Gastroesophageal sphincter (tissue), 3 donors: ENCODE measurements around the gene BMPR2.

ENCODE experiments used
- CTCF ChIP-seq, 4 experiments: fragments of 200-600 bp in 2 of 4; fragments of 450-650 bp in 2 of 4; sonication (generic) in 1 of 4; IDR thresholded peaks; one replicate each; pipeline ENCODE4 v1.5.1; 2017 to 2019; ENCODE audit warnings: antibody characterized with exemption in 4 of 4, mild to moderate bottlenecking in 2 of 4, moderate library complexity in 2 of 4
- POLR2AphosphoS5 ChIP-seq: sonication (generic); formaldehyde crosslinking; IDR thresholded peaks from one replicate; pipeline ENCODE4 v1.6.1; 2017; ENCODE audit warnings: antibody characterized with exemption

- TF ChIP-seq POLR2AphosphoS5 (peak; percentile 18), CTCF (IDR thresholded peaks at IDR 0.05) (no peak)
Observed at GRCh38 chr2:202510911-202511310, 134.8 kb downstream of the BMPR2 start.
